IMR-90 (cell line): ENCODE measurements around the gene CUEDC2.

ENCODE experiments used
- CTCF ChIP-seq: conservative IDR thresholded peaks from 2 replicates; pipeline ENCODE4 v1.5.1; 2012; ENCODE audit warnings: mild to moderate bottlenecking, low read depth, low read length, improper control_type of control experiment
- MAFK ChIP-seq: IDR thresholded peaks from 2 replicates; pipeline ENCODE4 v1.6.1; 2012; ENCODE audit warnings: low read depth, low read length, improper control_type of control experiment
- MXI1 ChIP-seq: IDR thresholded peaks from 2 replicates; pipeline ENCODE4 v1.6.1; 2012; ENCODE audit warnings: low read depth, mild to moderate bottlenecking, low read length, moderate library complexity, borderline replicate concordance
- POLR2A ChIP-seq: IDR thresholded peaks from 2 replicates; pipeline ENCODE4 v1.6.1; 2012; ENCODE audit warnings: mild to moderate bottlenecking, low read depth, low read length
- RFX5 ChIP-seq: IDR thresholded peaks from 2 replicates; pipeline ENCODE4 v1.8.0; 2012; ENCODE audit warnings: low read depth, mild to moderate bottlenecking, low read length, moderate library complexity

- TF ChIP-seq CTCF (no peak), POLR2A (no peak), RFX5 (no peak), MXI1 (no peak), MAFK (no peak)
Observed at GRCh38 chr10:102462512-102463054, 30.2 kb upstream of the CUEDC2 start.
